ENCODE results near the gene EFNA4.
A peak's percentile ranks its signal among the peaks of the same experiment; 100 is the strongest.

EFNA4 gene

DNA sequence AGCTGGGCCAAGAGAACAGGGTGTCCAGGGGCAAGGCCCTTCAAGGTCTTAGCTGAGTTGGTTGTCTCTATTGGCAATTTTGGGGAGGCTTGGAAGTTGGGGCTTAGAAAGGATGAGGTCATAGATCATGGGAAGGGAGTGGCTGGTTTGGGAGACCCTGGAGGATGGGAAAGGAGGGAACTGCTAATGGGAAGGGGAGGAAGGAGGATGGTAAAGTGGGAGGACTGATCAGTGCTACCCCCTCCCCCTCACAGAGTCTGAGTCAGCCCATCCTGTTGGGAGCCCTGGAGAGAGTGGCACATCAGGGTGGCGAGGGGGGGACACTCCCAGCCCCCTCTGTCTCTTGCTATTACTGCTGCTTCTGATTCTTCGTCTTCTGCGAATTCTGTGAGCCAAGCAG is 5.1 kb downstream of the EFNA4 start:
- Histone ChIP-seq H3K27me3 (no peaks in the 10 kb centered on the region), H3K36me3 (no peaks in the 10 kb centered on the region), H3K4me1 (peaks cover 3% of the 10 kb centered on the region; the same call in 1 of the 2 replicates), H3K9me3 (no peaks in the 10 kb centered on the region), H3K4me3 (ENCODE audit: low read depth, low read length) (no peak overlapping the region)
- no peak for DNase-seq
- TF ChIP-seq, protein P1, sequence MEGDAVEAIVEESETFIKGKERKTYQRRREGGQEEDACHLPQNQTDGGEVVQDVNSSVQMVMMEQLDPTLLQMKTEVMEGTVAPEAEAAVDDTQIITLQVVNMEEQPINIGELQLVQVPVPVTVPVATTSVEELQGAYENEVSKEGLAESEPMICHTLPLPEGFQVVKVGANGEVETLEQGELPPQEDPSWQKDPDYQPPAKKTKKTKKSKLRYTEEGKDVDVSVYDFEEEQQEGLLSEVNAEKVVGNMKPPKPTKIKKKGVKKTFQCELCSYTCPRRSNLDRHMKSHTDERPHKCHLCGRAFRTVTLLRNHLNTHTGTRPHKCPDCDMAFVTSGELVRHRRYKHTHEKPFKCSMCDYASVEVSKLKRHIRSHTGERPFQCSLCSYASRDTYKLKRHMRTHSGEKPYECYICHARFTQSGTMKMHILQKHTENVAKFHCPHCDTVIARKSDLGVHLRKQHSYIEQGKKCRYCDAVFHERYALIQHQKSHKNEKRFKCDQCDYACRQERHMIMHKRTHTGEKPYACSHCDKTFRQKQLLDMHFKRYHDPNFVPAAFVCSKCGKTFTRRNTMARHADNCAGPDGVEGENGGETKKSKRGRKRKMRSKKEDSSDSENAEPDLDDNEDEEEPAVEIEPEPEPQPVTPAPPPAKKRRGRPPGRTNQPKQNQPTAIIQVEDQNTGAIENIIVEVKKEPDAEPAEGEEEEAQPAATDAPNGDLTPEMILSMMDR (IDR thresholded peaks at IDR 0.05; ENCODE audit: low read depth, low read length): no peak

DNA sequence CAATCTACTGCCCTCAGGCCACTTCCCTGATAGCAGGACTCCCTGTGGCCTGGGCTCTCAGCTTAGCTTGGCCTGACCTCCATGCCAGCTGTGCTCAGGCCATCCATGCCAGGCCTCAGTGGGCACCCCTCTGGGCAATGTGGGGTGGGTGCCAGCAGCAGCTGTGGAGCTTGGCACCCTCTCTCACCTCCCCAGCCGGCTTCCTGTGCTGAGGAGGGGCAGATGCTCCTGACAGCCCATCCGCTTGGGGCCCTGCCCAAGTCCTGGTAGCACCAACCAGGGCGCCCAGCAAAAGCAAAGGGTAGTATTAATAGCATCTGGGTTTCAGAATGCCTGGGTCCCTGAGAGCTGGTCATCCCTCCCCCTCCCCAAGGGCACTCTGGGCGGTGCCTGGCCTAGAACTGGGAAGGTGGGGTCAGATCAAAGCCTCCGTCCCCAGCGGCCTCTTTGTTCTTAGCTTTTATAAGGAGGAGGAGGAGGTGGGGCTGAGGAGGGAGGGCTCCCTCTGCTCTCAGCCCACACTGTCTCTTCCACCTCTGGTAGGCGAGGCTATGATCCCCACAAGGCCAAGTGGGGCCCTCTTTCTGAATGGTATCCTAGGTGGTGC is 6.1 kb downstream of the EFNA4 start:
- H3K4me1 ChIP-seq: peaks cover 3% of the 10 kb centered on the region; the same call in 1 of the 2 replicates
- no peaks in the 10 kb centered on the region for H3K36me3 ChIP-seq
- no peaks in the 10 kb centered on the region for H3K27me3 ChIP-seq
- TF ChIP-seq, protein P1 (IDR thresholded peaks at IDR 0.05; ENCODE audit: low read depth, low read length): no peak
- no peak for DNase-seq
- no peaks in the 10 kb centered on the region for H3K9me3 ChIP-seq
- no peak overlapping the region; the same call in 1 of the 2 replicates for H3K4me3 ChIP-seq (ENCODE audit: low read depth, low read length)

DNA sequence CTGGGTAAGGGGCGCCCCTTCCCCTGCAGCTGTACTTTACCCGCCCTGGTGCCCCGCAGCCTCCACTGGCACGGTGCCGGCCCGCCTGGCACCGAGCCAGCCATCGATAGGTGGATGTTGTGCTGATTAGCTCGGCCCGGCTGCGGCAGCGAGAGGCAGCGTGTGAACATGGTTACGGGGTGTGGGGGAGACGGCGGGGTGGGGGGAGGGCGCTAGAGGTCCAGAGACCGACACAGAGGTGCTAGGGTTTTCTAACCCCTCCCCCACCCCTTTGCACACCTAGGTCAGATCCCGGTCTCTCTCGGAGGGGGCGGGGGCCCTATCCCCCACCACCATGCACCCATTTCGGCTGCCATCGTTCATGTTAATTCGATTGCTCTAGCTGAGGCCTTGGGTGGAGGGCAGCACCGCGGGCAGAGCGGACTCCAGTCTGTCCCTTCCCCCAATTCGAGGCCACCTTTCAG is 6.7 kb downstream of the EFNA4 start:
- Histone ChIP-seq H3K4me3 (ENCODE audit: low read depth, low read length) (peak overlapping the region; percentile 73), H3K4me1 (peaks cover 3% of the 10 kb centered on the region; the same call in 1 of the 2 replicates), H3K36me3 (no peaks in the 10 kb centered on the region), H3K27me3 (no peaks in the 10 kb centered on the region), H3K9me3 (no peaks in the 10 kb centered on the region)
- no peak for DNase-seq
- TF ChIP-seq, protein P1 (IDR thresholded peaks at IDR 0.05; ENCODE audit: low read depth, low read length): no peak

DNA sequence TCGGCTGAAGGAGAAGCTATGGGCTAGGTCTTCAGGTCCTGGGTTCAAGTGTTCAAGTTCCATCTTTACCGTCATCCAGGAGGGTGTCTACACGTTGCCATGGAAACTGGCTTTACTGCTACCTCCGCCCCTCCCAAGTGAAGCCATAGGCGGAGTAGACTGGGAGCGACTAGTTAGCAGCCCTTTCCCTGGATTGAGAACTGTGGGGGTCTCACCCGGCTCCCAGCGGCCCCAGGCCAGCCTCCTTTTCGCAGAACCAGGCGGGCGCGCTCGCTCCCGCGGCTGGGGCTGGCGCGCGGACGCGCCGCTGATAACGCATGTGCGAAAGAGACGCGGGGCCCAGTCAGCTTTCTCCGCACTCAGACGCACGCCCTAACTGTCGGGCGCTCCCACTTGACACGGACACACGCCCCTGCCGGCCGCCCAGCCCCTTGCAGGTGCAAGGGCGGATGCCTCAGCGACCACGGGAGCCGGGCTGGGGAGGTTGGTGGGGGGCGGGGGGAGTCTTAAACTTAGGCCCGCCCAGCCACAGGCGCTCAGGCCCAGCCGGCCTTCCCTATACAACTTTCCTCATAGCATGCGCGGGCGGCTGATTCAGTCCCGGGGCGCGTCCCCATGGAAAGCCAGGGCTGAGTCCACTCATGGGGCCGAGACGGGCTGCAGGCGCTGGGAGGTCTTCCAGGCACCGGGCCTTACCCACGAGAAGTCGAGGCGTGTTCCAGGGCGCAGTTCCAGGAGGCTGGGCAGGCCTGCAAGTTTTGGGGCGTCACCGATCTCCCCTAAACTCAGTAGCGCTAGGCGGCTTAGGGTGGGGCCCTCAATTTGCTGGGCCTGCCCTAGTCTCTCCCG is 7.4 kb downstream of the EFNA4 start:
- H3K9me3 ChIP-seq: no peaks in the 10 kb centered on the region
- no peaks in the 10 kb centered on the region for H3K27me3 ChIP-seq
- peak overlapping the region; percentile 73 for H3K4me3 ChIP-seq (ENCODE audit: low read depth, low read length)
- TF ChIP-seq, protein P1 (IDR thresholded peaks at IDR 0.05; ENCODE audit: low read depth, low read length): peak; percentile 45
- H3K4me1 ChIP-seq: peaks cover 3% of the 10 kb centered on the region; the same call in 1 of the 2 replicates
- H3K36me3 ChIP-seq: no peaks in the 10 kb centered on the region
- DNase-seq: peak; percentile 89

DNA sequence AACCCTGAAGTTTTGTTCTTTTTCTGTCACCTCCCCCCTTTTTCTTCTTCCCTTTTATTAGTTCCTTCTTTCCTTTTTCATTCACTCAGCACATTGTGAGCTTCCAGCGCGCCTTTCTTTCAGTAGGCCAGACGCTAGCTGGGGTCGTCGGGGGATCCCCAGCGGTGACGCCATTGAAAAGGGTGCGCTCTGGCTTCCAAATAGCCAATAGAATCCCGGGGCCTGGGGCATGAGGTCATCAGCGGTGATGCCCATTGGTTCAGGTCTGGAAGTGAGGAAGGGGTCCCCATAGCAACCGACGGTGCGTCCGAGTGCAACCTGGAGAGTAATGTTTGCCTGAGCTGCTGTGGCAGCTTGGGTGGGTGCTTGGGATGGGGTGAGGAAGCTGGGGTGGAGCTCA is 8.2 kb downstream of the EFNA4 start:
- no peaks in the 10 kb centered on the region for H3K9me3 ChIP-seq
- peaks cover 3% of the 10 kb centered on the region; the same call in 1 of the 2 replicates for H3K4me1 ChIP-seq
- H3K4me3 ChIP-seq (ENCODE audit: low read depth, low read length): no peak overlapping the region
- DNase-seq: no peak
- H3K27me3 ChIP-seq: no peaks in the 10 kb centered on the region
- H3K36me3 ChIP-seq: no peaks in the 10 kb centered on the region
- TF ChIP-seq, protein P1 (IDR thresholded peaks at IDR 0.05; ENCODE audit: low read depth, low read length): no peak
